Kidney (tissue), 14 donors: ENCODE data around the gene NRSN2. TPM values are rescaled to one million over a fixed set of nuclear protein-coding genes. Genes with fewer than 3 reads are reported as not detected.

Experiments used
- DNase-seq, 5 donors: peaks; one replicate each; pipeline ENCODE4 v3.0.0-alpha.2; 2013 to 2020
- FAIRE-seq: peaks from 2 replicates; lab custom pipeline; 2012; peaks lifted over from hg19 to GRCh38; lab: Jason Lieb, UNC
- H3K27ac ChIP-seq, 2 donors: one replicate each; pipeline ENCODE4 v1.7.0; 2013; ENCODE audit warnings: low read depth in 2 of 2, low read length in 2 of 2, inconsistent platforms in 1 of 2
- H3K27me3 ChIP-seq: one replicate; pipeline ENCODE4 v1.7.1; 2013; ENCODE audit warnings: low read length, inconsistent platforms; ENCODE audit not compliant: control insufficient read depth, insufficient read depth
- H3K36me3 ChIP-seq, 3 donors: one replicate each; pipeline versions ENCODE4 v1.7.0 to v1.7.1; 2013; ENCODE audit warnings: low read length in 3 of 3, control low read depth in 1 of 3, inconsistent platforms in 1 of 3; ENCODE audit not compliant: insufficient read depth in 3 of 3, control insufficient read depth in 2 of 3
- H3K4me1 ChIP-seq, 3 donors: one replicate each; pipeline versions ENCODE4 v1.7.0 to v1.7.1; 2013; ENCODE audit warnings: low read length in 3 of 3, inconsistent platforms in 1 of 3, low read depth in 1 of 3; ENCODE audit not compliant: control insufficient read depth in 2 of 3, insufficient read depth in 2 of 3
- H3K4me3 ChIP-seq, 3 donors: one replicate each; pipeline versions ENCODE4 v1.7.0 to v1.8.1; 2013; ENCODE audit warnings: low read length in 3 of 3, control low read depth in 1 of 3, inconsistent platforms in 1 of 3
- H3K9ac ChIP-seq, 3 donors: one replicate each; pipeline versions ENCODE4 v1.7.0 to v1.7.1; 2013; ENCODE audit warnings: low read length in 3 of 3, control low read depth in 1 of 3, inconsistent platforms in 1 of 3
- H3K9me3 ChIP-seq, 3 donors: one replicate each; pipeline versions ENCODE4 v1.7.0 to v1.7.1; 2013; ENCODE audit warnings: low read length in 3 of 3, control low read depth in 1 of 3, inconsistent platforms in 1 of 3; ENCODE audit not compliant: control insufficient read depth in 2 of 3, insufficient read depth in 1 of 3
- intact Hi-C: fragments of 100-400 bp; cut with DNase I; formaldehyde crosslinking; loops from one replicate; pipeline ENCODE4 v1.11.1; 2022
- polyA plus RNA-seq: library from polyadenylated mRNA; stranded (reverse); fragments of 350-450 nt; fragmentation: Illumina TruSeq; extraction: RNeasy Lipid Tissue Mini Kit (QIAGEN cat#74804); gene quantifications from one replicate; pipeline ENCODE4 v1.2.3, GENCODE V29; 2014; ENCODE audit warnings: low read depth, low replicate concordance; ENCODE audit not compliant: insufficient read depth
- total RNA-seq: library from RNA; stranded (reverse); fragmentation: NEBNext Ultra II Directional; extraction: Animal tissue kit (Norgen Biotek cat#: 25700); gene quantifications from one replicate; pipeline ENCODE4 v1.2.1, GENCODE V29; 2021
- TF ChIP-seq, protein P1 (sequence below): IDR thresholded peaks from 3 replicates; pipeline ENCODE4 v1.5.1; 2012; ENCODE audit warnings: mild to moderate bottlenecking, moderate library complexity, borderline replicate concordance; ENCODE audit not compliant: insufficient read depth; ENCODE audit errors: extremely low read depth
- donor health status: control.
- donor health status: control.
- donor health status: control.
- donor health status: control.
- donor health status: control.
- donor health status: DM: yes; HTN: yes; CAD: no.
- donor health status: Normal renal cell carcinoma (clear cell type).

NRSN2 gene
- total and polyA plus RNA-seq, 2 donors from 2014 or later, result 48.1 to 50.0 TPM

DNA sequence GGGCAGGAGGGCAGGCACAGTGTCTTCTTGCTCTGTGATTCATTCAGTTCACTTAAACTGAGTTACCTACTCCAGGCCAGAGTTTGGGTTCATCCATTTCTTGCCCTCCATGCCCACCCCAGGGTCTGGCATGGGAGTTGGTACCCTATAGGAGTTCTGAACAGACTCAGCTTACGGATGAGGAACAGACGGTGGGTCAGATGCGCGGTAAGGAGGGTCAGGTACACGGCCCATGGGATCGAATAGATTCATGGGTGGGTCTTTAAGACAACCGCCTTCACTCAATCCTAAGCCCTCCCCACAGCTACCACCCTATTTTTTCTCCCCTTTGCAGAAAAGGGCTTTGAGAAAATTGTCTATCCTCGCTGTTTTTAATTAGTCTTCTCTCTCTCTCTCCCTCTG lies 20.6 kb downstream of the NRSN2 start:
- TF ChIP-seq, protein P1, sequence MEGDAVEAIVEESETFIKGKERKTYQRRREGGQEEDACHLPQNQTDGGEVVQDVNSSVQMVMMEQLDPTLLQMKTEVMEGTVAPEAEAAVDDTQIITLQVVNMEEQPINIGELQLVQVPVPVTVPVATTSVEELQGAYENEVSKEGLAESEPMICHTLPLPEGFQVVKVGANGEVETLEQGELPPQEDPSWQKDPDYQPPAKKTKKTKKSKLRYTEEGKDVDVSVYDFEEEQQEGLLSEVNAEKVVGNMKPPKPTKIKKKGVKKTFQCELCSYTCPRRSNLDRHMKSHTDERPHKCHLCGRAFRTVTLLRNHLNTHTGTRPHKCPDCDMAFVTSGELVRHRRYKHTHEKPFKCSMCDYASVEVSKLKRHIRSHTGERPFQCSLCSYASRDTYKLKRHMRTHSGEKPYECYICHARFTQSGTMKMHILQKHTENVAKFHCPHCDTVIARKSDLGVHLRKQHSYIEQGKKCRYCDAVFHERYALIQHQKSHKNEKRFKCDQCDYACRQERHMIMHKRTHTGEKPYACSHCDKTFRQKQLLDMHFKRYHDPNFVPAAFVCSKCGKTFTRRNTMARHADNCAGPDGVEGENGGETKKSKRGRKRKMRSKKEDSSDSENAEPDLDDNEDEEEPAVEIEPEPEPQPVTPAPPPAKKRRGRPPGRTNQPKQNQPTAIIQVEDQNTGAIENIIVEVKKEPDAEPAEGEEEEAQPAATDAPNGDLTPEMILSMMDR, result no peak
- Histone ChIP-seq H3K9ac (no peak overlapping the region), H3K27ac (no peak overlapping the region), H3K4me1 (peaks cover 0 to 15% (median 7%) of the 10 kb centered on the region in 3 donors), H3K36me3 (no peaks in the 10 kb centered on the region), H3K4me3 (no peak overlapping the region), H3K9me3 (no peaks in the 10 kb centered on the region), H3K27me3 (no peaks in the 10 kb centered on the region)
- intact Hi-C loops, result no loop called here
- DNase-seq (peak in 1 of 5 donors; percentile 22), FAIRE-seq (no peak)

DNA sequence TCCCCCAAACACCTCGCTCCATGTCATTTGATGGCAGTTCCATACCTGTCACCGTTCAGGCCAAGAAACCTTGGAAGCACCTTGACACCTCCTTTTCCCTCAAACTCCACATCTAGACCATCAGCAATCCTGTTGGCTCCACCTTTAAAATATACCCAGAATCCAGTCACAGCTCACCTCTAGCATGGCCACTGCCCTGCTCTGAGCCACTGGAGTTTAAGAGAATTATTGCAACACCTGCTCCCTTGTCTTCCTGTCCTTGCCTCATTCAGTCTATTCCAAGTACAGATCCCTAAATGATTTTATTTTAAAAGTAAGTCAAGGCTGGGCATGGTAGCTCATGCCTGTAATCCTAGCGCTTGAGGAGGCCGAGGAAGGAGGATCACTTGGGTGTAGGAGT lies 22.0 kb downstream of the NRSN2 start:
- FAIRE-seq, result no peak
- TF ChIP-seq, protein P1, result no peak
- peaks cover 0 to 17% (median 7%) of the 10 kb centered on the region in 3 donors for H3K4me1 ChIP-seq

GRCh38 chr20:370151-370600 lies 23.3 kb downstream of the NRSN2 start:
- no peak for FAIRE-seq
- Histone ChIP-seq H3K36me3 (no peaks in the 10 kb centered on the region), H3K27ac (no peak overlapping the region), H3K27me3 (no peaks in the 10 kb centered on the region), H3K4me1 (peaks cover 0 to 16% (median 7%) of the 10 kb centered on the region in 3 donors), H3K4me3 (no peak overlapping the region), H3K9ac (no peak overlapping the region), H3K9me3 (no peaks in the 10 kb centered on the region)
- intact Hi-C loops, result no loop called here
- TF ChIP-seq, protein P1, result no peak
- DNase-seq, result peak in 1 of 5 donors; percentile 21

More for the DNA sequence above, 22.0 kb downstream of the NRSN2 start:
- Histone ChIP-seq H3K27ac (no peak overlapping the region), H3K9me3 (no peaks in the 10 kb centered on the region), H3K36me3 (no peaks in the 10 kb centered on the region), H3K9ac (no peak overlapping the region), H3K27me3 (no peaks in the 10 kb centered on the region), H3K4me3 (no peak overlapping the region)
- intact Hi-C loops, result no loop called here
- no peak for DNase-seq
